ENCODE results near the gene DNMBP. TPM values are rescaled to one million over a fixed set of nuclear protein-coding genes. Genes with fewer than 3 reads are reported as not detected.

DNMBP gene
- total RNA-seq, 2 experiments from 2014 or later = 2.2 to 2.3 TPM

DNA sequence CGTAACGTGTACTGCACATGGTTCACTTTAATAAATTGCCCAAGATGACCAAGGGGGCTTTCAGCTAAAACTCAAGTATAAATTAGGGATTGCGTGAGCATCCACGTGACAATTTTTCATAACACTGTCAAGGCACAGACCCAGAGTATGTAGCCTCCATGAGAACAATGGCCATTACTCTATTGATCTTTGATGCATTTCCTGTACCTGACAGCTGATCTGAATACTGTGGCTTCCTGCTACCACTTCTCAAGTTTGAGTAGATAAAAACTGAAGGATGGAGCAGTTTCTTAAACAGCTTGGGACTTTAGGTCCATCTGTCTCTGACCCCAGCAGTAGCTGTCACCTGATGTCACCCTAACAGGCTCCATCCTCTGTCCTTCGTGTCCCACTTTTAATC lies 128.4 kb downstream of the DNMBP start:
- Histone ChIP-seq H3K4me1 (ENCODE audit: insufficient read depth, low read length) (peaks cover 2% of the 10 kb centered on the region), H3K27ac (ENCODE audit: low read depth in 1 of 2, low read length in 2 of 2) (no peak overlapping the region), H3K27me3 (ENCODE audit: control insufficient read depth in 1 of 2, insufficient read depth in 2 of 2, low read length in 2 of 2) (no peaks in the 10 kb centered on the region), H3K36me3 (ENCODE audit: insufficient read depth, low read length) (peaks cover 8% of the 10 kb centered on the region), H3K4me3 (ENCODE audit: low read length) (no peak overlapping the region), H3K9me3 (ENCODE audit: control insufficient read depth in 1 of 2, insufficient read depth in 1 of 2, low read length in 2 of 2) (no peaks in the 10 kb centered on the region)
- peaks cover 51% of the 10 kb centered on the region for H3K36me3 Mint-ChIP-seq (ENCODE audit: low read depth)
- CTCF ChIA-PET = no interaction called here
- DNase-seq = no peak
- H3K9me3 Mint-ChIP-seq = no peaks in the 10 kb centered on the region
- no peak overlapping the region for H3K4me3 Mint-ChIP-seq
- POLR2A ChIA-PET = interaction anchor here (0.7 kb wide), 1 partner anchor 27 kb away, joined by 3 read pairs; no protein-coding TSS in a partner anchor
- intact Hi-C loops (cut with DNase I, micrococcal nuclease) = loop anchor here in 1 of 2 experiments (5.0 kb wide), 1 partner anchor 654 kb away; no protein-coding TSS in a partner anchor
- peaks cover 10% of the 10 kb centered on the region for H3K27me3 Mint-ChIP-seq
- H3K4me1 Mint-ChIP-seq (ENCODE audit: low read depth) = peaks cover 4% of the 10 kb centered on the region
- TF ChIP-seq, protein P1, sequence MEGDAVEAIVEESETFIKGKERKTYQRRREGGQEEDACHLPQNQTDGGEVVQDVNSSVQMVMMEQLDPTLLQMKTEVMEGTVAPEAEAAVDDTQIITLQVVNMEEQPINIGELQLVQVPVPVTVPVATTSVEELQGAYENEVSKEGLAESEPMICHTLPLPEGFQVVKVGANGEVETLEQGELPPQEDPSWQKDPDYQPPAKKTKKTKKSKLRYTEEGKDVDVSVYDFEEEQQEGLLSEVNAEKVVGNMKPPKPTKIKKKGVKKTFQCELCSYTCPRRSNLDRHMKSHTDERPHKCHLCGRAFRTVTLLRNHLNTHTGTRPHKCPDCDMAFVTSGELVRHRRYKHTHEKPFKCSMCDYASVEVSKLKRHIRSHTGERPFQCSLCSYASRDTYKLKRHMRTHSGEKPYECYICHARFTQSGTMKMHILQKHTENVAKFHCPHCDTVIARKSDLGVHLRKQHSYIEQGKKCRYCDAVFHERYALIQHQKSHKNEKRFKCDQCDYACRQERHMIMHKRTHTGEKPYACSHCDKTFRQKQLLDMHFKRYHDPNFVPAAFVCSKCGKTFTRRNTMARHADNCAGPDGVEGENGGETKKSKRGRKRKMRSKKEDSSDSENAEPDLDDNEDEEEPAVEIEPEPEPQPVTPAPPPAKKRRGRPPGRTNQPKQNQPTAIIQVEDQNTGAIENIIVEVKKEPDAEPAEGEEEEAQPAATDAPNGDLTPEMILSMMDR (IDR thresholded peaks at IDR 0.05) = no peak
- no peak overlapping the region for H3K27ac Mint-ChIP-seq
- no peak for ATAC-seq (ENCODE audit: poor library complexity)

DNA sequence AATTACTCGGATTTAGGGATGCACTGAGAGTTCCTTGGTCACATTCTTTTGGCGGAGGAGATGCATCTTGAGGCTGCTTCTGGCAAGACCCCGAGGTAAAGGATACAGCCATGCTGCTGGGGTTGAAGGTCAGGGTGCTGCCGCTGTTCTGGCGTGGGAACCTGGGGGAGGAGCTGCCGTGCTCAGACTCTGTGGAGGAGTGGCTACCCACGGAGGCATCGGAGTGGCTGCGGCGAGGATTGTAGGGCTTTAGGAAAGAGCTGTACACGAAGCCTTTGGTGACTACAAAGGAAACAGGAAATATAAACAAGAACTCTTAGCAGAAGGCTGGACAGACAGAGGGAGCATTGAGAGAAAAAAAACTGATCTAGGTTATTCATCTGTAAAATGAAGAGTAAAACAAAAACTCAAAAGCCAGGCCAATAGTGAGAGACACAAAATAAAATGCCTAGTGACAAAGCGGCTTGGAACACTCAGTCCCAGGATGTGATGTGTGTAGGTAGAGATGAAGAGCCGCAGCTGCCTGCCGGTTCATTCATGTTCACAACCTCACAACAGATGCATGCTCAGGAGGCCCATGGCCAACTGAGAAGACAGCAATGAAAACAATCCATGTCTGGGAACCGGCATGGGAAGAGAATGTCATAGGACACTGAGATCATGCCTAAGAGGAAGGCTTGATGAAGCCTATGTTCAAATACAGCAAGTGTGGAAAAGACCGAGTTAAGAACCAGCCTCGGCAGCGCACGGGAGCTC lies 129.5 kb downstream of the DNMBP start:
- peaks cover 2% of the 10 kb centered on the region for H3K4me1 ChIP-seq (ENCODE audit: insufficient read depth, low read length)
- H3K27me3 Mint-ChIP-seq = peaks cover 21% of the 10 kb centered on the region
- H3K36me3 ChIP-seq (ENCODE audit: insufficient read depth, low read length) = peaks cover 10% of the 10 kb centered on the region
- DNase-seq (no peak), ATAC-seq (ENCODE audit: poor library complexity) (no peak)
- POLR2A ChIA-PET = no interaction called here
- H3K27ac ChIP-seq (ENCODE audit: low read depth in 1 of 2, low read length in 2 of 2) = no peak overlapping the region
- no peaks in the 10 kb centered on the region for H3K27me3 ChIP-seq (ENCODE audit: control insufficient read depth in 1 of 2, insufficient read depth in 2 of 2, low read length in 2 of 2)
- no peak overlapping the region for H3K4me3 ChIP-seq (ENCODE audit: low read length)
- intact Hi-C loops (cut with DNase I, micrococcal nuclease) = loop anchor here in 1 of 2 experiments (5.0 kb wide), 1 partner anchor 653 kb away; no protein-coding TSS in a partner anchor
- no peaks in the 10 kb centered on the region for H3K9me3 ChIP-seq (ENCODE audit: control insufficient read depth in 1 of 2, insufficient read depth in 1 of 2, low read length in 2 of 2)
- TF ChIP-seq, protein P1 (IDR thresholded peaks at IDR 0.05) = no peak
- no peak overlapping the region for H3K27ac Mint-ChIP-seq
- no peak overlapping the region for H3K4me3 Mint-ChIP-seq
- H3K36me3 Mint-ChIP-seq (ENCODE audit: low read depth) = peaks cover 51% of the 10 kb centered on the region
- no peaks in the 10 kb centered on the region for H3K9me3 Mint-ChIP-seq
- H3K4me1 Mint-ChIP-seq (ENCODE audit: low read depth) = peaks cover 4% of the 10 kb centered on the region
- CTCF ChIA-PET = no interaction called here

DNA sequence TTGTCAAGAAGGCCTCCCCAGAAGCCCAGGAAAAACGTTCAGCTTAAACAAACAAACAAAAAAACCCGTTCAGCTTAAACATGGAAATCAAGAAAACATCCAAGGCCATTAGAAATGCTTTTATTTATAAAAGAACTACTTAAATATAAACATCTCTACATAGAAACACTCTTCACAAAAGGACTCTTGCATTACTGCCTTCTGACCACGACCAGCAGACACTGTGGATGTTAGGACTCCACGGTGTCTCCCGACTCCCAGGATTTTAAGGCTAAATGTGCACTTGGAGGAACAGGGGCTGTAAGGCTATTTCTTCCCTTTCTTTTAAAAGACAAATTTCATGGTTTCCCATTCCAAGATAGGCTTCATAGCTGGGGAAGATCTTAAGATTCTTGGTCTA lies 134.3 kb downstream of the DNMBP start:
- no peaks in the 10 kb centered on the region for H3K9me3 Mint-ChIP-seq
- CTCF ChIA-PET = no interaction called here
- intact Hi-C loops (cut with DNase I, micrococcal nuclease) = no loop called here

More for the DNA sequence above, 134.3 kb downstream of the DNMBP start:
- TF ChIP-seq, protein P1 (IDR thresholded peaks at IDR 0.05) = no peak
- Histone ChIP-seq H3K27me3 (ENCODE audit: control insufficient read depth in 1 of 2, insufficient read depth in 2 of 2, low read length in 2 of 2) (peaks cover 34 to 35% of the 10 kb centered on the region in 2 experiments), H3K36me3 (ENCODE audit: insufficient read depth, low read length) (peaks cover 2% of the 10 kb centered on the region), H3K27ac (ENCODE audit: low read depth in 1 of 2, low read length in 2 of 2) (no peak overlapping the region), H3K4me3 (ENCODE audit: low read length) (no peak overlapping the region), H3K9me3 (ENCODE audit: control insufficient read depth in 1 of 2, insufficient read depth in 1 of 2, low read length in 2 of 2) (no peaks in the 10 kb centered on the region), H3K4me1 (ENCODE audit: insufficient read depth, low read length) (peaks cover 11% of the 10 kb centered on the region)
- DNase-seq (no peak), ATAC-seq (ENCODE audit: poor library complexity) (no peak)
- POLR2A ChIA-PET = no interaction called here
- Mint-ChIP-seq H3K36me3 (ENCODE audit: low read depth) (peaks cover 31% of the 10 kb centered on the region), H3K4me3 (no peak overlapping the region), H3K27me3 (peaks cover 67% of the 10 kb centered on the region), H3K4me1 (ENCODE audit: low read depth) (peaks cover 18% of the 10 kb centered on the region), H3K27ac (no peak overlapping the region)
